Muscle of arm (tissue), 12 donors: Measurements from ENCODE around the gene B3GALT6. TPM values are rescaled to one million over a fixed set of nuclear protein-coding genes. Genes with fewer than 3 reads are reported as not detected.
"Not testable (repeated sequence)": the region's sequence is repeated elsewhere in the genome, so short reads cannot be mapped to it uniquely, and the experiment has no call there.

Experiments
- DNase-seq: peaks from one replicate; pipeline ENCODE4 v3.0.0-alpha.2; 2013
- polyA plus RNA-seq, 12 donors: library from polyadenylated mRNA; unstranded; fragments of 120-200 nt; gene quantifications; one replicate each; pipeline ENCODE4 v1.2.1, GENCODE V29; 2013; ENCODE audit not compliant: insufficient read length in 12 of 12

Gene B3GALT6
- polyA plus RNA-seq, 12 donors, result 12.3 to 155 (median 16.1) TPM

DNA sequence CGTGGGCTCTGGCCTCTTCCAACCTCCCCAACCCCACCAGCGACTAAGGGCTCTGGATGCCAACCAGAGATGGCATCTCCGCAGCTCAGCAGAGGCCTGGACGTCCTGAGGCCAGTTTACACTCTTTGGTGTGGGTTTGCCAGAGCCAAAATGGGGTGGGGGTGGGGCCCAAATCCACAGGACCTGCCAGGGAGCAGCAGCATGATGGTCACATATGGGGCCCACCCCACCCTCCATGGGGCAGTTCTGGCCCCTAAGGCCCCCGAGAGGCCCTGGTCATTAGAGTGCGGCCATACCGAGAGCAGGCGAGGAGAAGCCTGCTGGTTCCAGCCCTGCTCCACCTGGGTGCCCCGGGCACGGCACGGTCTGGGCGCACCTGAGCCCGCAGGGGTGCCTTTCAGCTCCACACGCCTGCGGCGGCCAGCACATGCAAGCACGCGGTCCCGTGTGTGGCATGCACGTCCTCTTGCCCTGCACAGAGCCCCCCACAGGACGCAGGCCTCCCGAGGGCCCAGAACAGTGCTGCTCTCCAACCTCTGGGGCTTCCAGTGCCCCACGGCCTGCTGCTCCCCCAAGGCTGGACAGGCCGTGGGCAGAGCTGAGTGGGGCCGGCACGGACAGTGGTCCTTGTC lies 9.7 kb downstream of the B3GALT6 start:
- DNase-seq, result no peak

DNA sequence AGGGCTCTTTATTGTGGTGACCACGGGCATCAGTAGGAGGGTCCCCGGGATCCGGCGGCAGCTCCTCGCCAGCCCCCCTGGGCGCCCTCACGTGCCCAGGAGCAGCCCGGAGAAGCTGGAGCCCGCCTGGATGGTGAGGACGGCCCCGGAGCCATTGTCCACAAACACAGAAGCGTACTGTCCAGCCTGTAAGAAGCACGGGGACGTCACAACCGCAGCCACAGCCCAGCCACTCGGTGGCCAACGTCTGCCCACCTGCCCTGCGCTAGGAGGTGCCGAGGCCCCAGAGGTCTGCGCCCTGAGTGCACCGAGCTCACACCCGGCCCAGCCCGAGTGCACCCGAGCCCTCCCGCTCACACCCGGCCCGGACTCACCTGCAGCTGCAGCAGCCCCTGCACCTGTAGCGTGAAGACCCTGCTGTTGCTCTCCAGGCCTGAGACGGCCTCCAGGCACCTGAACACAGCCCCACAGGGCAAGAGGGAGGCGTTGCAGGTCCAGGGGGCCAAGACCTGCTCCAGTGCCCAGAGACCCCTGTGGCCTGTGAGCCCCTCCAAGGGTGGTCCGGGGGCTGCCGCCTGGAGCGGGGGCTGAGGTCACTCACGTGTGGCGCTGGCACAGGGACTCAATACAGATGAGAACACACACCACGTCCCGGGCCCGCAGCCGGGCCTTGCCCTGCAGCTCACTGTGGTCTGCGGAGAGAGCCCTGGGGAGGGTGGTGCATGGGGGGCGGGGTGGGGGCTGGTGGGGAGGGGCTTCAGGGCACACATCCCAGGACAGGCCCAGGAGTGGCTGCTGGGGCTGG lies 10.6 kb downstream of the B3GALT6 start:
- DNase-seq, result no peak

- no peak for DNase-seq
Observed at GRCh38 chr1:1243266-1243660, 11.2 kb downstream of the B3GALT6 start.

GRCh38 chr1:1243807-1244191 lies 11.8 kb downstream of the B3GALT6 start:
- no peak for DNase-seq

DNA sequence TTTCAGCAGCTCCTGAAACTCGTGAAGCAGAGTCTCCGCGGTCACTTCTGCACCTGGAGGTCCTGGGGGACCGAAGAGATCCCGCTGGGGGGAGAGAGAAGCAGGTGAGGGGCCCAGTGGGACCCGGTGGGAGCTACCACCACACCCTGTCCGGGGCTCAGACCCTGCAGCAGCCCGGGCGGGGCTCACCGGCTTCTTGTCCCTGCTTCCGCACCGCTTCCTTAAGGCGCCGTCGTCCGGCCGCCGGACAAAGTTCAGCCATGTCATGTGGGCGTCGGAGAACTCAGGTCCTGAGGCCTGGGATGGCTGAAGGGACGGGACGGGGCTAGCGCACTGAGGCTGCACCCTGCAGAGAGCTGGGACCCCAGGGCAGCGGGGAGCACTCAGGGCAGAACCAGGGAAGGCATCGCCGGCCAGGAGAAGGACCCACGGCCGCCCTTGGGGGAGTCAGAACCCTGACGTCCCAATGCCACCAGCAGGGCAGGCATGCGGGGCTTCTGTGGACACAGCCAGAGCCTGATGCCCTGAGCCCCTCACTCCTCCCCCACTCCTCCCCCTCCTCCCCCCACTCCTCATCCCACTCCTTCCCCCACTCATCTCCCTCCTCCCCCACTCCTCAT lies 12.3 kb downstream of the B3GALT6 start:
- no peak for DNase-seq

- DNase-seq, result no peak
Observed at GRCh38 chr1:1245178-1245816, 13.3 kb downstream of the B3GALT6 start.

- DNase-seq, result no peak
Observed at GRCh38 chr1:1245817-1246576, 14.0 kb downstream of the B3GALT6 start.

DNA sequence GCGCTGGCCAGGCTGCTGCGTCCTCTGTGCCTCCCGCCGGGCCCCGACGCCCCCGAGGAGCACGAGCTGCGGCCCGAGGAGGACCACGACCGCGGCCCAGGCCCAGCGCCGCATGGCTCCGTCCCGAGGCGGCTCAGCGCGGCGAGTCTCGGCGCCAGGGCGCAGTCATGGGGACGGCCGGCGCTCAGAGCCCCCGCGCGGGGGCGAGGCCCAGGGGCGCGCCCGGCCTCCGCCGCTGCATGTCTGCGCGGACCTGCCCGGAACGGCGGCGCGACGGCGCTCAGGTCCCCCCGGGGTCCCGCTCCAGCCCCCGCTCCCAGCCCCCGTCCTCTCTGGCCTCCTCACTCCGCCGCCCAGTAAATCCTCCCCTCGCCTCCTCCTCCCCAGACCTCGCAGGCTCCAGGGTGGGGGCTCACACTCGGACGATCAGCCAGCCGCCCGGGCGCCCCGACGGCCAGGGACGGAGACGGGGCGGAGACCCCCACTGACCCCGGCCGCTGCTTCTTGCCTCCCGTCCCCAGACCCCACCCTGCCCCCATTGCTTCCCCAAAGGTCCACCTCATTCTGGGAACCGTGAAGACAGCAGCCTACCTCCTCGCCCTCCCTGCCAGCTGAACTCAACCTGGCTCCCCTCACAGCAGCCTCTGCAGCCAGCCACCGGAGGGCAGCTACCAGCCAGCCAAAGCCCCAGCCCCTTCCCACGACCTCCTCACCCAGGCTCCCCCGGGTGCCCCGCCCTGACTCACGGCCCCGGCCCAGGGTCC lies 14.7 kb downstream of the B3GALT6 start, which contains the start of gene C1QTNF12:
C1QTNF12 (minus strand) TSS at position 146 of the 764 bp plus-strand sequence; CDS start at position 114, 32 bp downstream.
- no peak for DNase-seq

- no peak for DNase-seq
Observed at GRCh38 chr1:1247341-1247913, 15.4 kb downstream of the B3GALT6 start.

GRCh38 chr1:1248009-1248913 lies 16.2 kb downstream of the B3GALT6 start:
- DNase-seq, result not testable (repeated sequence)

DNA sequence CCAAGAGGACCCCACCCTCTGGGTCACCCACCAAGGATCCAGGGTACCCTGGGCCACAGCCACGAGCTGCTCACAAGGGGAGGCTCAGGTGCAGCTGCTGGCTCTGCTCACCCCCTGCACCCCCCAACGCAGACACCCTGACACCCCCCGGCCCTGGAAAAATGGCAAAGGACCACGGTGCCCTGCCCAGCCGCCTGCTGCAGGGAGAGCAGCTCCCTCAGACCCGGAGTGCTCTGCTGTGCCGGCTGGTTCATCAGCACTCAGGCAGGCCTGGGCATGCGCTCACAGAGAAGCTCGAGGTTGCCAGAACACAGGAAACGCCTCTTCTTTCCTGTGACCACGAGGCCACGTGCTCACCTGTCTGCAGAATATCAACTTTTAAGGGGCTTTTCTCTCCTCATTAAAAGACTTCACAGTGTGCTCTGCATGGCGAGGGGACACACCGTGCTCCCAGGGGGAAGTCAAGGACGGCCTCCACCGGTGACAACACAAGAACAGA lies 18.8 kb downstream of the B3GALT6 start:
- no peak for DNase-seq

DNA sequence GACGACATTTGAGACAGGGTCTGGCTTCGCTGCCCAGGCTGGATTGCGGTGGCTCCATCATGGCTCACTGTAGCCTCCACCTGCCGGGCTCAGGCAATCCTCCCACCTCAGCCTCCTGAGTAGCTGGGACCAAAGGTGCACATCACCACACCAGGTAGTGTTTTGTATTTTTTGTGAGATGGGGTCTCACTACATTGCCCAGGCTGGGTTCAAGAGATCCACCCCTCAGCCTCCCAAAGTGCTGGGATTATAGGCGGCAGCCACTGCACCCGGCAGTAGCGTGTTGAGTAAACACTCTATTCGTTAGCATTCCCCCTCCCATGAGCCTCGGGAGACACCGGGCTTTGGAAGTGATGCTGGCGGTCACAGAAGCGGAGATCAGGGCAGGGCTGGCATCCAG lies 21.3 kb downstream of the B3GALT6 start:
- no peak for DNase-seq

DNA sequence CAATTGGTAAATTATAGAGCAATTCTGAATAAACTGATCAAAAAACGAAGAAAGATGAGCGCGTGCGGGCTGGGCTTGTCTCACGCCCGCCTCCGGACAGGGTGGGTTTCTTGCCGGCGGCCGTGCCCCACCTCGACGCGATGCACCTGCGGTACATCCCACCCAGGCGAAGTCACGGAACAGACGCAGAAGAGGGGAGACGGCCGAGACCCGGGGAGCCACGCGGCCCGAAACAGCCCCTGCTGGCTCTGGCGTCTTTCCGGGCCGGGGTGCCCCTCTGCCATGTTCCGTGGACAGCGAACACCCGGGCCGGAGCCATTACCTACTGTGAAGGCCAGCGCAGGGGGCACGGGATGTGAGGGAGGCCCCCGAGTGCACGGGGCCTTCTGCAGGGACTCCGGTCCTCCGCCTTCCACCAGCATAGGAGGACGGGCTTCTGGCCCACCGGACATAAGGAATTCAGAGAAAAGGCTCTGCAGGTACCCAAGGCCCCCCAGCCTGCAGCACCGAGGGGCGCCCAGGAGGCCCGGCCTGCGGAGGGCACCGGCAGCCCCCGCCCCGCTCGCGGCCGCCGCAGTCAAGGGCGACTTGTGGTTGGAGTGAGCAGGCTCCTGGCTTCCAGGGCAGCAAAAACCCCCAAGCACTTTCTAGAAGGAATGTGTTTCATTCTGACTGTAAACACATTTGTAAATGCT lies 22.1 kb downstream of the B3GALT6 start:
- DNase-seq, result no peak

GRCh38 chr1:1254667-1254998 lies 22.6 kb downstream of the B3GALT6 start:
- no peak for DNase-seq

DNA sequence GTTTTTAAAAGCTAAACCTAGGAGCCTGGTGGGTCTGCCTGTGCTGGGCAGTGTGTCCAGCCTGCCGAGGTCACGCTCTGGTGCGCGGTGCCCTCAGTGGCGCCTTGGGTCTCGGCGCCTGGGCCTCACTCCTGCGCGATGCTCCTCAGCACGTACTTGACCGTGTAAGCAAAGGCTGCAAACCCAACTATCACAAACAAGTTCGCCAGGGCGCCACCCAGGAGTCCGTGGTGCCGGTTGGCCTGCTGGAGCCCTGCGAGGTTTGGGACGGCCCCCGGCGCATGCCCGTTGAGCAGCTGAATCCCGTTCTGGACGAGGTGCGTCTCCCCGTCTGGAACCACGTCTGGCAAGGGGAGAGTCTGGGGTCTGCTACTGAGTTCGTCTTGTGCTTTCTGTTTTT lies 23.0 kb downstream of the B3GALT6 start:
- no peak for DNase-seq

DNA sequence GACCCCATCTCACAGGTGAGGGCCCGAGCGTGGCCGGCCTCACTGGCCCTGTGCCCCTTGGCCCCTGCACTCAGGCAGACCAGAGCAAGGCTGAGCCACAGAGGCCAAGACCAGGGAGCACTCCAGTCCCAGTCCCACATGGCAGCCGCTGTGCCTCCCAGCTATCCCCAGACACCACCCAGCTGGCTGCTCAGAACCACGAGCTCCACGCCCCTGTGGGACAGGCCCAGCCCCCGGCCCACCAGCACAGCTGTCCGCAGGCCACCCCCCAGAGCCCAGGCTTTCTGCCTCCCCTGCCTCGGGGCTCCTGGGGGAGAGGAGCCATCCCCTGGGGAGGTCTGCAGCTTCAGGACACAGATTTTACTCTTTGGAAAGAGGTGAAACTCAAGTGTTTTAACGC lies 23.6 kb downstream of the B3GALT6 start:
- DNase-seq, result no peak

DNA sequence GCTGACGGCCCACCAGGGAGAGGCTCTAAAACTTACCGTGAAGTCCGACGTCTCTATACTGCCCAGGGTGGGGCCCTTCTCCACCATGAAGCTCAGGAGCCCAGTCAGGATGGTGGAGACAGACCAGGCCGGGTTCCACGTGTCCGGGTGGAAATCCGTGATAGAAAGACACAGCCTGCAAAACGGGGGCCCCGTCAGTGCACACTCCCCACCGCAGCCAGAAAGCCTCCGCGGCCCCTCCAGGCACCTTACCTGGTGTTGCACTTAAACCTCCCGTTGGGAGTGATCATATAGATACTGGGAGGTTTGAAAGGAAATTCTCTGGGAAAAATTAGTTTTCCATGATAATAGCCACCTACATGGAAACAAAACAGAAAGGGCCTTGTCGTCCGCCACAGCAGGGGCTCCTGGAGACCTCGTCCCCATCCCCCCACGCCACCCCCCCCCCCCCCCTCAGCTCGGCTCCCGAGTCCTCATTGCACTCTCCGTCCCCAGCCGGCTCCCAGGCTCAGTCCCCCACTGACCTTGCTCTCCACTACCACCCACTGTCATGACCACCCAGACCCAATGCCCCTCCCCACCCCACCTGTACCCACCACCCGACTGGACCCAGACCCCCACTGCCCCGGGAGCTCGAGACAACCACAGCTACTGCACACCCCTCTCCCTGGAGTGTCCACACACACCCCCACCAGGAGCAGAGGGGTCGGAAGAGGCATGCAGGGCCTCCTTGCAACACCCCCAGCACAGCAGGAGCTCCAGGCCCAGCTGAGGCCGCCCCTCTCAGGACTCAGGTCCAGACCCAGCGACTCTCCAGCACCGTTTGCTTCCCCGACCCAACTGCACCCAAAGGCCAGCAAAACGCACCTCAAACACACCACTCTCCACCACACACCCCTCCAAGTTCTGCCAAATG lies 25.2 kb downstream of the B3GALT6 start:
- DNase-seq, result no peak

GRCh38 chr1:1259119-1259488 lies 27.1 kb downstream of the B3GALT6 start:
- DNase-seq, result no peak
